ENCODE results near the gene CYP4F2.
A peak's percentile ranks its signal among the peaks of the same experiment; 100 is the strongest.
"Not testable (repeated sequence)": the region's sequence is repeated elsewhere in the genome, so short reads cannot be mapped to it uniquely, and the experiment has no call there.

The CYP4F2 gene

DNA sequence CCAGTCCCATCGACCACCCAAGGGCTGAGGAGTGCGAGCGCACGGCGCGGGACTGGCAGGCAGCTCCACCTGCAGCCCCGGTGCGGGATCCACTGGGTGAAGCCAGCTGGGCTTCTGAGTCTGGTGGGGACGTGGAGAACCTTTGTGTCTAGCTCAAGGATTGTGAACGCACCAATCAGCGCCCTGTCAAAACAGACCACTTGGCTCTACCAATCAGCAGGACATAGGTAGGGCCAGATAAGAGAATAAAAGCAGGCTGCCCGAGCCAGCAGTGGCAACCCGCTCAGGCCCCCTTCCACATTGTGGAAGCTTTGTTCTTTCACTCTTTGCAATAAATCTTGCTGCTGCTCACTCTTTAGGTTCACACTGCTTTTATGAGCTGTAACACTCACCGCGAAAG is 2.2 kb upstream of the CYP4F2 start:
- DNase-seq (ENCODE audit: low spot score) = peak; percentile 16

DNA sequence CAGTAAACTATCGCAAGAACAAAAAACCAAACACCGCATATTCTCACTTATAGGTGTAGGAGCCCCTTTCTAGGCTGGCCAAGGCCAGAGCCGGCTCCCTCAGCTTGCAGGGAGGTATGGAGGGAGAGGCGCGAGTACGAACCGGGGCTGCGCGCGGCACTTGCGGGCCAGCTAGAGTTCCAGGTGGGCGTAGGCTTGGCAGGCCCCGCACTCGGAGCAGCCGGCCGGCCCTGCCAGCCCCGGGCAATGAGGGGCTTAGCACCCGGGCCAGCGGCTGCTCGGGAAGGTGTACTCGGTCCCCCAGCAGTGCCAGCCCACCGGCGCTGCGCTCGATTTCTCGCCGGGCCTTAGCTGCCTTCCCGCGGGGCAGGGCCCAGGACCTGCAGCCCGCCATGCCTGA is 1.7 kb upstream of the CYP4F2 start:
- DNase-seq (ENCODE audit: low spot score) = not testable (repeated sequence)

DNA sequence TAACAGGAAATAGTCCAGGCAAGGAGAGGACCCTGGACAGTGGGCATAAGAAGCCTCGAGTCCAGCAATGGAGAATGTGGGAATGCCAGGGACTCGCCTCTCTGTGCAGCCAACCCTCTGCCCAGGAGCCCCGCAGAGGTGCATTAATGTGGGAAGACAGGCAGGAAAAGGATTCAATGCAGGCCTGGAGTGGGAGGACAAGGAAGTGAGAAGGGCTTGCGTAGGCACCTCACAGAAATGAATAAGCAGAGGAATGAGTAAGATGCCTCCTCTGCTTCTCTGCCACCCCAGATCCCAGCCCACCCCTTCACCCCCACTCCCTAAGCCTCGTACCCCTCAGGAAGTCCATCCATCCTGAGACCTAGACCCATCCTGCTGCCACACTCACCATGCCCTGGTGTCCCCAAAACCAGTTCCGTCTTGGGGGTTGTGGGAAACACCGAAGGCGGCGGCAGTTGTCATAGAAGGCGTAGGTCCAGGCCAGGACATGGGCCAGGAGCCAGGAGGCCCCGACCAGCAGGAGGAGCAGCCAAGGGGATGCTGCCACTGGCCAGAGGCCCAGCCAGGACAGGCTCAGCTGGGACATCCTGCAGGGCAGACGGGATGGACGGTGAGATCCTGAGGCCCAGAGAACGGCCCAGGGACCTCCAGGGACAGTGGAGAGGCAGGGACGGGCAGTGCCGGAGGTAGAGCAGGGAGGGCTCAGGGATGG is 692 bp downstream of the CYP4F2 start:
- no peak for DNase-seq (ENCODE audit: low spot score)

DNA sequence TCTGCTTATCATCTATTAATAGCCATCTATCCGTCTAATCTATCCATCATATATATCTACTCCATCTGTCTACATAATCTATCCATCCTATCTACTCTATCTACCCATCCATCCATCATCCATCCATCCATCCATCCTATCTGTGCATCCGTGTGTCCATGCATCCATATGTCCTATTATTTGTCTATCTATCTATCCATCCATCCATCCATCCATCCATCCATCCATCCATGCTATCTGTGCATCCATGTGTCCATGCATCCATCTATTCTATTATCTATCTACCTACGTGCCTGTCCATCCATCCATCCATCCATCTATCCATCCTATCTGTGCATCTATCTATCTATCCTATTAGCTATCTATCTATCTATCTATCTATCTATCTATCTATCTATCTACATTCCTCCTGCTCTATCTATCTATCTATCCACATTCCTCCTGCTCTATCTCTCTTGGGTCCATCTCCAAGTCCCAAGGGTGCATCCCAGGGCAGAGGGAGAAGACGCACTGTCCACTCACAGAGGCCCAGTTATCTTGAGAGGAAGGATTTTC is 1.9 kb downstream of the CYP4F2 start:
- DNase-seq (ENCODE audit: low spot score) = no peak

DNA sequence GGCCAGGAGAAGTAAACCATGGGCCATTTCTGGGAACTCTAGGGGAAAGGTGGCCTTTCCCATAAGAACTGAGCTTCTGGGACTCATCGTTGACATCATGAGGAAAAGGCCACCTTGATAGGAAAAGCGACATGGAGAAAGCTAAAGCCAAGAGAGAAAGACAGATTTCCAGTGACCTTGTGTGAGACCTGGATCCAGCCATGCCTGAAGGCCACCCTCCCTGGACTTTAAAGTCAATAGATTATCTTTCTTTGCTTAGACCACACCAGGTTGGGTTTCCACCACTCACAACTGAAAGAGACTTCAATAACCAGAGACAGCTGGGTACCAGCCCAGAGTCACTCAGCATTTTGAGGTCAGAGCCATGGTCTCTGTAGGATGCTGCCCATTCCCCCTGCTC is 3.5 kb downstream of the CYP4F2 start:
- DNase-seq (ENCODE audit: low spot score) = no peak

DNA sequence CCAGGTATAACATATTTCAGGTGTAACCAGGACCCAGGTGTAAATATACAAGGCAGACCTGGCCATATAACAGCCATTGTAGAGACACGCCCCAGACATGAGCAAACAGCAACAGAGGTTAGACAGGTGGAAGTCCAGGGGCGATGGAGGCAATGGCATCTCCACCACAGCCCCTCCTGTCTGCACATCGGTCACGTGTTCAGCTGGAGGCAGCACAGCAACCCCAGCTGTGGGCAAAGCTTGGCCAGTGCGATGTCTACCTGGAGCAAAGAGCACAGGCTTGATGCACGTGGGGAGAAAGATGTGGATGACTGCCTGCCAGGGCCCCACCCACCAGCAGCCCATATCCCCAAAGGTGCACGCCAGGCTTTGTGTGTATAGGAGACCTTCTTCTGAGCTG is 4.4 kb downstream of the CYP4F2 start:
- no peak for DNase-seq (ENCODE audit: low spot score)

DNA sequence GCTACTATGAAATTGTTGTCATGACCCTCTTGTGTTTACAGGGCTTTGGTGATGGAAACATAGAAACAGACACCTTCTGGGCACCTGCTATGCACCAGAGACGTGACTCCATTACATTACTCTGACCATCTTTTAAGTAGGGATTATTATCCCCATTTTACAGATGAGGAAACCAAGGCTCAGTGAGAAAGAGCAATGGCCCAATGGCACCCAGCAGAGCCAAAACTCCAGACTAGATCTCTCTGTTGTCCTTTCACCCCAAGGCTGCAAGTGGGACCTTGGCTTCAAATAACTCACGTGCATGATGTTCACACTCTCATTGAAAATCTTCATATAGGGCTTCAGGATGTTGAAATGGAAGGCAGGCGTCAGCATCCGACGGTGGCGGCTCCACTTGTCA is 5.9 kb downstream of the CYP4F2 start:
- no peak for DNase-seq (ENCODE audit: low spot score)

DNA sequence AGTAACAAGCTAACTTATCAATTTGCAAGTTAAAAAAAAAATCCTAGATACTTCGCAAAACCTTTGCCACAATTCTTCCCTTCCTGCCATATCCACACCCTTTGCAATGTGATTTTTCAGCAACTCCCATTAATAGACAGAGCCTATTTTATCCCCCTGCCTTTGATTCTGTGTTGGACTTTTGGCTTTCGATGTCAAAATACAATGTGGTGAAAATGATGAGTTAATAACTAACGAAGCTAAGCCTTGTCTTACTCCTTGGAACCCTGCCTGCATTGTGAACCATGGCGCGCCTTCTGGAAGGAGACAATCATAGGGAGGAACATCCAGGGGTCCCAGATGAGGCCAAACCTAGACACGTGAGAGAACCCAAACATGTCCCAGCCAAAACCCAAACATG is 6.4 kb downstream of the CYP4F2 start:
- DNase-seq (ENCODE audit: low spot score) = no peak

DNA sequence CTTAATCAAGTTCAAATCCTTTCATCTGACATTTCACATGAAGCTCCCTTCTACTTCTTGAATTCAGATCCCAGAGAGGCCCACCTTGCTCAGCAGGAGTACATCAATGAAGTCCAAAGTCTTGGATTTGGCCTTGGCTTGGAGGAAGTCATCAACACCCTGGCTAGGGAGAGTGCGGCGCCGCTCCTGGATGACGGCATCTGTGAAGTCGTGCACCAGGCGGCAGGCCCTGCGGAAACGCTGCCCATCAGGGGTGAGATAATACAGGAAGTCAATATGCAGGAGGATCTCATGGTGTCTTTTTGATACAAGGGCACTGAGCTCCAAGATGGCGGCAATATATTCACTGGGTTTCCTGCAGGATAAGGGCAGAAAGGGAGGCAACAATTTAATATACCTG is 8.5 kb downstream of the CYP4F2 start:
- not testable (repeated sequence) for DNase-seq (ENCODE audit: low spot score)

DNA sequence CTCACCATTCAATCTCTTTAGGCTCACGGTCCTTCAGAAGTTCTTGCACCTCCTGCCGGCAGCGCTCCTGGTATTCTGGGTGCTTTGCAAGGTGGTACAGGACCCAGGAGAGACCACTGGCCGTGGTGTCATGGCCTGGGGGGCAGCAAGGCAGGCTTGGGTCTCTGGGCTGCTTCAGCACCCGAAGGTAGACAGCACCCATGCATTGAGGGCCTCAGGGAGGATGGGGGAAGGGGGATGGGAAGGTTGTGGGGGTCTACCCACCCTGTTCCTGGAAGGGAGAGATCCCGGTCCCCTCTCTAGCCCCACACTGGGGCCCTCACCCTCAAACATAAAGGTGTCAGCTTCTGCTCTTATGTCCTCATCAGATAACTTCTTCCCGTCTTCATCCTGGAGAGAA is 12.0 kb downstream of the CYP4F2 start:
- DNase-seq (ENCODE audit: low spot score) = no peak

DNA sequence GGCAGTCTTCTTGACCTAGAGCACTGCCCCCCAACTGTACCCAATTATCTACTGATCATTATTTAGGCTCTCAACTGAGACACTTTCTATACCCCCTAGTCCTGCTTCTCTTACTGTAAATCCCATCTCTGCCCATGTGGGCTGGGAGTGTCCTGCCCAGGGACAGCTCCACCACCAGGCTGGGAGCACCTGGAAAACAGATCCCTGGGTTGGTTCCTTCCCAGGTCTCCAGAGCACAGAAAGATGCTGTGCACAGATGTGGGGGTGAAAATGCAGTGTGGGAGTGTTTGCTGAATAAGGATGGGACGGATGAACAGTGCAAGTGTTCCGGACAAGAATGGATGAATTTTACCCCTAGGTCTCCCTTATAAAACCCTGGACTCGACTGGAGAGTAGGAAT is 12.7 kb downstream of the CYP4F2 start:
- no peak for DNase-seq (ENCODE audit: low spot score)

DNA sequence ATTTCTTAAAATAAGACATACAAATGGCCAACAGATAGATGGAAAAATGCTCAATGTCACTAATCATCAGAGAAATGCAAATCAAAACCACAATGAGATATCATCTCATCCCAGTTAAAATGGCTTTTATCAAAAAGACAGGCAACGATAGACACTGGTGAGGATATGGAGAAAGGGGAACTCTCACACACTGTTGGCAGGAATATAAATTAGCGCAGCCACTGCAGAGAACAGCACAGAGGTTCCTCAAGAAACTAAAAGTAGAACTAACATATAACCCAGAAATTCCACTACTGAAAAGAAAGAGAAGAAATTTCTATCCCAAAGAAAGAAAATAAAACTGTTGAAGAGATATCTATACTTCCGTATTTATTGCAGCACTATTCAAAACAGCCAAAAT is 14.5 kb downstream of the CYP4F2 start:
- not testable (repeated sequence) for DNase-seq (ENCODE audit: low spot score)

DNA sequence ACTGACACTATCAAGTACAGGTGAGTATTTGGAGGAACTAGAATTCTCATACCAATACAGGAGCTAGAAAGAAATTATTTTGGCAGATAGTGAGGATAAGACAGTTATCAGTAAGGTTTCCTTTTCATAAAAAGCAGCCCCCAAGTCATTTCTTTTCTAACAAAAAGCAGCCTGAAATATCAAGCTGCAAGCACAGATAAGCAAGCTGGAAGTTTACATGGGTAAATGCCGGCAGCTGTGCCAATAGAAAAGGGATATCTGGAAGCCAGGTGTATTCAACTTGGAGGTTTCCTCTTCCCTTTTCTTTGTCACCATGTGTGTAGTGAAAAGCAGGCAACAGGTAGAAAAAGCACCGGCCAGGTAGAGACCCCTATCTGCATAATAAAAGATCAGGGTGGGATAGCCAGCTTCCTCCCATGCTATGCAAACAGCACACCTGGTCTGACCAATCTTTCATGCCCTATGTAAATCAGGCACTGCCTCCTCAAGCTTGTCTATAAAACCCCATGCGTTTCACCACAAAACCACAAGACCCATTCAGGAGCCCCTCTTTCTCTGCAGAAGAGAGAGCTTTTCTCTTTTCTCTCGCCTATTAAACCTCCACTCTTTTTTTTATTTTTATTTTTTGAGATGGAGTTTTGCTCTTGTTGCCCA is 22.9 kb downstream of the CYP4F2 start:
- DNase-seq (ENCODE audit: low spot score) = no peak

DNA sequence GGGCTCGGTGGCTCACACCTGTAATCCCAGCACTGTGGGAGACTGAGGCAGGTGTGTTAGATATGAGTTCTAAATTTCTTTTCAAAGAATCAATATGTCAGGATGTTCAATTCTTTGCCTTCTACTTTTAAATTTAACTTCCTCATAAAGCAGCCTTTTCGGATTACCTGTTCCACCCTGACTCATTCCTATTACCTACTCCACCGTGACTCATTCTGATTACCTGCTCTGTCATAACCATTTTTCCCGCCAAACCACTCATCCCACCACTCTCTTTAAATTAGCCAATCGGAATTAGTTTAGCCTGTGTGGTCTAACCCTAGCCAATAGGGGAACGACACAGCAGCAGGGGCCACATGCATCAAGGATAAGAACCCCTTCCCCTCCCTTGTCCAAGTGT is 24.1 kb downstream of the CYP4F2 start:
- not testable (repeated sequence) for DNase-seq (ENCODE audit: low spot score)

DNA sequence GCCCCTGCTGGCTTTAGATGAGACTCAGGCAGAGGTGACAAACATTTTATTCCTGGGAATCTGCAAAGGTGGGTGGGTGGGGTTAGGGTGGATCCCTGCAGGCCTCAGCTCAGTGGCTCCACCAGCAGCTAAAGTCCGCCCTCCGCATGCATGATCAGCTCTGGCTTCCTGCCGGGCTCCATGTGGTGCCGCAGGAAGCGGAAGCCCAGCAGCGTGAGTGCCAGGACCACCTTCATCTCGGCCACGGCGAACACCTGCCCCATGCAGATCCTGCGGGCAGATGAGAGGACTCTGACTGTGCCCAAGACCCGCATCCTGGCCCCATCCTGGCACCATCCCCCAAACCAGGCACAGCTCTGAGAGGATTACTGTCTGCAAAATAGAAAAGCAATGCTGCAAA is 26.3 kb downstream of the CYP4F2 start:
- no peak for DNase-seq (ENCODE audit: low spot score)

DNA sequence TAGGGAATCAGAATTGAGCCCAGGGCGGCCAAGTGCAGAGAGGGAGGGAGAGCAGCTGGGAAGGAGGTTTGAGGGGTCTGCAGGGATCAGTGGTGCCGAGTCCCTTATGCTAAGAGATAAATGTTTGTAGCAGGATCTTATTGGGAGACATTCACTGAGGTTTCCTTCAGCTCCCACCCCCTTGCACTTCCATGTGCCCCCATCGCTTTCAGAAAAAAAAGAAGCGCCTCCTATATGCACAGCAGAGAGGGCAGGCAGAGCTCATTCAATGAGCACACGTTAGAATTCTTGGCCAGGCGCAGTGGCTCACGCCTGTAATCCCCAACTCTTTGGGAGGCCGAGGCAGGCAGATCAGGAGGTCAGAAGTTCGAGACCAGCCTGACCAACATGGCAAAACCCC is 28.0 kb downstream of the CYP4F2 start:
- DNase-seq (ENCODE audit: low spot score) = no peak

DNA sequence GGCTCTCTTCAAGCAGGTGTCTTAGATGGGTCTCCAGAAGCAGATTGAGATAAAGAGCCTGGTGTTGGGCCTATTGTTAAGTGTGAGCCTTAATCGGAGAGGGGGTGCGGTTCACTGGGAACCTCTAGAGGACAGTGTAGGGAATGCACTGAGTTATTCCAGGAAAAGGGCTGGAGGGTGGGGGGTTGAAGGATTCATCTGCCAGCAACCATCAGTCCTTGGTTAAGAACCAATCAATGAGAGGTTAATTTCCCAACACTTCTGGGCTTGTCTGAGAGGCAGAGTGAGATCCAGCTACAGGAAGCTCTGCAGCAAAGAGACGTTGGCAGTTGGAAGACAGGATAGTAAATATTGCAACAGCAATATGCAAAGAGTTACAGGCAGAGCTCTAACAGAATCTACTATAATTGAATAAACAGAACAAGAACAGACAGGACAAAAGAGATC is 28.7 kb downstream of the CYP4F2 start:
- DNase-seq (ENCODE audit: low spot score) = peak; percentile 73

DNA sequence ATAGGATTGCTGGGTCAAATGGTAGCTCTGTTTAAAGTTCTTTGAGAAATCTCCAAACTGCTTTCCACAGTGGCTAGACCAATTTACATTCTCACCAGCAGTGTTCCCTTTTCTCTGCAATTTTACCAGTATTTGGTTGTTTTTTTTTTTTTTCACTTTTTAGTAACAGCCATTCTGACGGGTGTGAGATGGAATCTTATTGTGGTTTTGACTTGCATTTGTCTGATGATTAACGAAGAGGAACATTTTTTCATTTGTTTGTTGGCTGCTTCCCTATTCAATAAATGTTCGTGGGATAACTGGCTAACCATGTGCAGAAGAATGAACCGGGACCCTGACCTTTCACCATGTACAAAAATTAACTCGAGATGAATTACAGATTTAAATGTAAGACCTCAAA is 31.2 kb downstream of the CYP4F2 start:
- DNase-seq (ENCODE audit: low spot score) = no peak

DNA sequence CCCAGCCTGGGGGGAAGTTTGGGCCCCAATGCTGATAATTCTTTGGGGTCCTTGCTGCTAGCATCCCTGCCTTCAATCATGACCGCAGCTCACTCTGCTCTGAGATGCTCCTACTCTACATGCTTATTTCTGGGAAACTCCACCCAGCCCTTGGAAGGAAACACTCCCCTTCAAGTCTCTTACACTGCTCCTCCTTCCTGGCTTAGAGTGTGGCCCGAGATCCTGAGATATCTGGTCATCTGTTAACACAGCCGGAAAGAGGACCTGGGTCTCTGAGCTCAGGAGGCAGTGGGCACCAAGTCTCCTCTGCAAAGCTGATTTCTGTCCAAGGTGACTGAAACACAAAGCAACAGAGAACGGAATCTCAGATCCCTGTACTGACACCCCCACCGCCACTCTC is 33.0 kb downstream of the CYP4F2 start:
- no peak for DNase-seq (ENCODE audit: low spot score)

DNA sequence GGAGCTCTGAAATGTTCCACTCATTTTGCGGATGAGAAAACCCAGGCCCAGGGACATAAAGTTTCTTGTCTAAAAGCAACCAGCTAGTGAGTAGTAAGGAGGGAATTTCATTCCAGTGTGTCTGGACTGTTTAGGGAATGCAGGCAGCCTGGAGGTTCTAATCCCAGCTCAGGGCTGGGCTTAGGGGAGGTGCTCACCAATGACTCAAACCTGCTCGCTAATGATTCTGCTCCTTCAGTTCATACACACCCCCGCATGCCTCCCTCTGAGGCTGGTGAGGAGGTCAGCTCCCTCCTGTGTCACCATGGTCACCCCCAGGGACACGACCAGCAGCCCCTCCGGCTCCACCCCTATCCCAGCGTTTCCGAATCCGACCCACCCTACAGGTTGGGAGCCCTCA is 34.6 kb downstream of the CYP4F2 start:
- DNase-seq (ENCODE audit: low spot score) = no peak

DNA sequence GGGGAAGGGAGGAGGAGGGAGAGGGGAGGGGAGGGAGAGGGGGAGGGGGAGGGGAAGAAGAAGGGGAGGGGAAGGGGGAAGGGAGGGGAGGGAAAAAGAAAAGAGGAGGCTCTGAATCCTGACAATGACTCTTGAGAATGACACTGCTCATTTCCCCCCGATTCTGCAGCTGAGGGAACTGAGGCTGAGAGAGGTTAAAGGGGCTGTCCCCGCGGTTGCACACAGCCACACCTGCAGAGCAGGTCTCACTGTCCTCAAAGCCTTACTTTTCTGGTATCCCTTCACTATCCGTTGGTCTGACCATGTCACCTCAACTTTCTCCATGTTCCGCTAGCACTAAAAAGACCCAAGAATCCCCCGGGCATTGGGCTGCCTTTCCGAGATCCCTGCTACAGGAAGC is 35.4 kb downstream of the CYP4F2 start:
- DNase-seq (ENCODE audit: low spot score) = no peak

DNA sequence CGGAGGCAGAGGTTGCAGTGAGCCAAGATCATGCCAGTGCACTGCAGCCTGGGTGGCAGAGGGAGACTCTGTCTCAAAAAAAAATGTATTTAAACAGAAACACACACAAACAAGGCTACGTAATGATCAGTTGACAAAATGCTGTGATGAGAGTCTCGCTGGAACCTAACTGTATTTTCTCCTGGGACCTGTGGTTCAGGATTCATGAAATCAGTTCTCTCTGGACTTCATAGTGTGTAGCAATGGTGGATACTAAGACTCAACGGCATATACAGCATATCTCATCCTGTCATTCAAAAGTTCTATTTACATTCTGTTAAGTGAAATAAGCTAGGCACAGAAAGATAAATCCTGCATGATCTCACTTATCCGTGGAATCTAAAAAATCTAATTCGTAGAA is 37.4 kb downstream of the CYP4F2 start:
- no peak for DNase-seq (ENCODE audit: low spot score)

DNA sequence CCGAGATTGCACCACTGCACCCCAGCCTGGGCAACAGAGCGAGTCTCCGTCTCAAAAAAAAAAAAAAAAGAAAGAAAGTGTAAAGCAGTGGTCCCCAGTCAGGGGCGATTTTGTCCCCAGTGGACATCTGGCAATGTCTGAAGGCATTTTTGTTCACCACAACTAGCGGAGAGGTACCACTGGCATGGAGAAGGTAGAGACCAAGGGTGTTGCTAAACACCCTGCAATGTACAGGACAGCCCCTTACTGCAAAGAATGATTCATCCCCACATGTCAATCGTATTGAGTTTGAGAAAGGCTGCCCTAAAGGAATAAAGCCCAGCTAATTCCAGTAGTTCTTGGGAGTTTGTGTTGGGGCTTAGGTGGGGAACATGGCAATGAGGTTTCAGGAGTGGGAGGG is 38.7 kb downstream of the CYP4F2 start:
- DNase-seq (ENCODE audit: low spot score) = no peak

DNA sequence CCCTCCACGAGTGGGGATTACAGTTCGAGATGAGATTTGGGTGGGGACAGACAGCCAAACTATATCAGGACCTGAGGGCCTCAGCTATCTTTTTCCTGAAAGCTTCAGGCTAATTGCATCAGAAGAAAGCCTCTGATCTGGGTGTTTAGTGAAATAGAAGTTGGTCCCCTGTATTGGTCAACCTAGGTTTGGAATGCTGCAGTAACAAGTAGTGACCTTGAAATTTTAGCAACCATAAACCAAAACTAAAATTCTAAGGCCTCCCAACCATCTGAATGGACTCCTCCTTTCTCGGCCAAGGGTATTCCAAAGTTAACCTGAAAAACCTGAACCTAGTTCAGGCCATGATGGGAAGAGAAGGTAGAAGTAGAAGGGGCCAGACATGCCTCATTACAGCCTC is 47.5 kb downstream of the CYP4F2 start:
- DNase-seq (ENCODE audit: low spot score) = no peak

Measured in cerebellar cortex (tissue), 1 donor.